Activated T-helper 1 cell treated with anti-CD3 and anti-CD28 coated beads, Interleukin-2, amount 50 U/mL, for 16 hours (primary cell): ENCODE results near the gene ADARB2.

Source experiments
- DNase-seq, 2 donors: peaks; one replicate each; pipeline ENCODE4 v3.0.0-alpha.2; 2020; ENCODE audit warnings: low read depth in 1 of 2, low spot score in 1 of 2

ADARB2 gene

GRCh38 chr10:1378473-1378872, 358.9 kb downstream of the ADARB2 start:
- DNase-seq = no peak

- no peak for DNase-seq
These were observed 359.5 kb downstream of the ADARB2 start for GRCh38 chr10:1377740-1378397.

- DNase-seq = no peak
These were observed 360.1 kb downstream of the ADARB2 start for GRCh38 chr10:1377231-1377630.

- DNase-seq = no peak
These were observed 360.9 kb downstream of the ADARB2 start for GRCh38 chr10:1376384-1376945.

GRCh38 chr10:1375346-1376170, 361.8 kb downstream of the ADARB2 start:
- DNase-seq = no peak

GRCh38 chr10:1374511-1375345, 362.6 kb downstream of the ADARB2 start:
- DNase-seq = no peak

- no peak for DNase-seq
These were observed 364.0 kb downstream of the ADARB2 start for GRCh38 chr10:1373287-1373686.

GRCh38 chr10:1372212-1372611, 365.1 kb downstream of the ADARB2 start:
- DNase-seq = no peak

- no peak for DNase-seq
These were observed 367.0 kb downstream of the ADARB2 start for GRCh38 chr10:1370298-1370697.

- no peak for DNase-seq
These were observed 367.7 kb downstream of the ADARB2 start for GRCh38 chr10:1369665-1370064.

GRCh38 chr10:1369197-1369596, 368.1 kb downstream of the ADARB2 start:
- DNase-seq = no peak

- DNase-seq = no peak
These were observed 368.5 kb downstream of the ADARB2 start for GRCh38 chr10:1368842-1369171.

GRCh38 chr10:1367938-1368841, 369.1 kb downstream of the ADARB2 start:
- DNase-seq = no peak

GRCh38 chr10:1366811-1367425, 370.4 kb downstream of the ADARB2 start:
- DNase-seq = no peak

- no peak for DNase-seq
These were observed 371.0 kb downstream of the ADARB2 start for GRCh38 chr10:1366322-1366691.

GRCh38 chr10:1365540-1366321, 371.6 kb downstream of the ADARB2 start:
- no peak for DNase-seq

GRCh38 chr10:1364151-1364910, 373.0 kb downstream of the ADARB2 start:
- no peak for DNase-seq

GRCh38 chr10:1363446-1364121, 373.7 kb downstream of the ADARB2 start:
- no peak for DNase-seq
